ENCODE data around the gene NLRC5. TPM values are rescaled to one million over a fixed set of nuclear protein-coding genes. Genes with fewer than 3 reads are reported as not detected.

Gene NLRC5
- total and polyA plus RNA-seq, 2 donors, result 10.7 to 13.3 TPM

DNA sequence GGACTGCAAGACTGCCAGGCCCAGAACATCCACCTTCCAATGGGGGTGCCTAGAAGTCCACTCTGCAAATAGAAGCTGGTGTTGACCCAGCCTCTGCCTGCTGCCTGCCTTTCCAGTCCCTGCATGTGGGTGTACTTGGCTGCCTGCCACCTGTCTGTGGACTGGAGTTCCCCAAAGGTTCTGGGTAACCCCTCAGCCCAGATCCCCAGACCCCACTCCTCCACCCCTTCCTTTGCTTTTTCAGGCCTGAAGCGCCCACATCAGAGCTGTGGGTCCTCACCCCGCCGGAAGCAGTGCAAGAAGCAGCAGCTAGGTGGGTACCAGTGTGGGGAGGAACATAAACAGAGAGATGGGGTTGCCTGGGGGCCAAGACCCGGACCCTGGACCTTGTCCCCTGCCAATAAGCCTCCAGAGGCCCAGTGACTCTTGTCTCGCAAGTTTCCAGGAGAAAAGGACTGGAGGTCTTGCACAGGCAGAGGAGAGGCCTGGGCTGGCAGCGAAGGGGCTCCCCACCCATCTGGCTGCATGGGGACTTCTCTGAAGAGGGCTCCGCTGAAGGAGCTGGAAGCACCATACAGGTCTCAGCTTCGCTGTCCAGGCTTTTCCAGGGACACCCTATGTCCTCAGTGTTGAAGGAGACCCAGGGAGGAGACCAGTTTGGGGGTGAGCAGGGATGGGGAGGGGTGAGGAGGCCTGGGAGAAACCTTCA is 34.3 kb downstream of the NLRC5 start:
- Histone ChIP-seq H3K27ac (ENCODE audit: low read depth) (no peak overlapping the region), H3K4me3 (ENCODE audit: low read depth, low read length) (no peak overlapping the region), H3K4me1 (ENCODE audit: insufficient read depth) (no peaks in the 10 kb centered on the region), H3K36me3 (ENCODE audit: insufficient read depth) (peaks cover 2% of the 10 kb centered on the region)
- no peak for DNase-seq (ENCODE audit: extremely low spot score)
- WGBS, result 93% methylated on average over 8 of the region's 8 CpGs

DNA sequence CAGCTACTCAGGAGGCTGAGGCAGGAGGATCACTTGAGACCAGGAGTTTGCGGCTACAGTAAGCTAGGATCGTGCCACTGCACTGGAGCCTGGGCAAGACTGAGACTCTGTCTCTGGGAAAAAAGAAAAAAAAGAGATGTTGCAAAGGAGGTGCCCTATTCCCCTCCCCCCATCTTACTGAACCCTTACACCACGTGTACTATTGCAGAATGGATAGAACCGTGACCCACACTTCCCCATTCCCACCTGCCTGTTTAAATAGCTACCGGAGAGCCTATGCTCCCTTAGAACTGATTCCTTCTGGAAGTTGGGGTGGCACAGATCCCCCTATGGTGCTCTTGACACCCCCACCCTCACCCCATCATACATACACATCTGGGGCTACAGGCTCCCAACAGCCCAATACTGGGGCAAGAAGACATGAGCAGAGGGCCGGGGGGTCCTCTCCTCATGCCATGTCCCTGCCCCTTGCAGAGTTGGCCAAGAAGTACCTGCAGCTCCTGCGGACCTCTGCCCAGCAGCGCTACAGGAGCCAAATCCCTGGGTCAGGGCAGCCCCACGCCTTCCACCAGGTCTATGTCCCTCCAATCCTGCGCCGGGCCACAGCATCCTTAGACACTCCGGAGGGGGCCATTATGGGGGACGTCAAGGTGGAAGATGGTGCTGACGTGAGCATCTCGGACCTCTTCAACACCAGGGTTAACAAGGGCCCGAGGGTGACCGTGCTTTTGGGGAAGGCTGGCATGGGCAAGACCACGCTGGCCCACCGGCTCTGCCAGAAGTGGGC is 35.7 kb downstream of the NLRC5 start:
- Histone ChIP-seq H3K4me1 (ENCODE audit: insufficient read depth) (no peaks in the 10 kb centered on the region), H3K36me3 (ENCODE audit: insufficient read depth) (peaks cover 2% of the 10 kb centered on the region), H3K4me3 (ENCODE audit: low read depth, low read length) (no peak overlapping the region), H3K27ac (ENCODE audit: low read depth) (no peak overlapping the region)
- DNase-seq (ENCODE audit: extremely low spot score), result no peak
- WGBS, result 92% methylated on average over 19 of the region's 19 CpGs

DNA sequence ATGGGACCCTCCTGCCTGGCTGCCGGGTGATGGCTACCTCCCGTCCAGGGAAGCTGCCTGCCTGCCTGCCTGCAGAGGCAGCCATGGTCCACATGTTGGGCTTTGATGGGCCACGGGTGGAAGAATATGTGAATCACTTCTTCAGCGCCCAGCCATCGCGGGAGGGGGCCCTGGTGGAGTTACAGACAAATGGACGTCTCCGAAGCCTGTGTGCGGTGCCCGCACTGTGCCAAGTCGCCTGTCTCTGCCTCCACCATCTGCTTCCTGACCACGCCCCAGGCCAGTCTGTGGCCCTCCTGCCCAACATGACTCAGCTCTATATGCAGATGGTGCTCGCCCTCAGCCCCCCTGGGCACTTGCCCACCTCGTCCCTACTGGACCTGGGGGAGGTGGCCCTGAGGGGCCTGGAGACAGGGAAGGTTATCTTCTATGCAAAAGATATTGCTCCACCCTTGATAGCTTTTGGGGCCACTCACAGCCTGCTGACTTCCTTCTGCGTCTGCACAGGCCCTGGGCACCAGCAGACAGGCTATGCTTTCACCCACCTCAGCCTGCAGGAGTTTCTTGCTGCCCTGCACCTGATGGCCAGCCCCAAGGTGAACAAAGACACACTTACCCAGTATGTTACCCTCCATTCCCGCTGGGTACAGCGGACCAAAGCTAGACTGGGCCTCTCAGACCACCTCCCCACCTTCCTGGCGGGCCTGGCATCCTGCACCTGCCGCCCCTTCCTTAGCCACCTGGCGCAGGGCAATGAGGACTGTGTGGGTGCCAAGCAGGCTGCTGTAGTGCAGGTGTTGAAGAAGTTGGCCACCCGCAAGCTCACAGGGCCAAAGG is 36.8 kb downstream of the NLRC5 start:
- Histone ChIP-seq H3K4me1 (ENCODE audit: insufficient read depth) (no peaks in the 10 kb centered on the region), H3K36me3 (ENCODE audit: insufficient read depth) (no peaks in the 10 kb centered on the region), H3K27ac (ENCODE audit: low read depth) (no peak overlapping the region), H3K4me3 (ENCODE audit: low read depth, low read length) (no peak overlapping the region)
- DNase-seq (ENCODE audit: extremely low spot score), result no peak
- WGBS, result 92% methylated on average over 21 of the region's 21 CpGs

DNA sequence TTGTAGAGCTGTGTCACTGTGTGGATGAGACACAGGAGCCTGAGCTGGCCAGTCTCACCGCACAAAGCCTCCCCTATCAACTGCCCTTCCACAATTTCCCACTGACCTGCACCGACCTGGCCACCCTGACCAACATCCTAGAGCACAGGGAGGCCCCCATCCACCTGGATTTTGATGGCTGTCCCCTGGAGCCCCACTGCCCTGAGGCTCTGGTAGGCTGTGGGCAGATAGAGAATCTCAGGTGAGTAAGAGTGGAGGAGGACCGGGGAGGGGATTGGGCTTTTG is 37.4 kb downstream of the NLRC5 start:
- 86% methylated on average over 3 of the region's 3 CpGs for WGBS
- H3K4me3 ChIP-seq (ENCODE audit: low read depth, low read length), result no peak overlapping the region
- no peak overlapping the region for H3K27ac ChIP-seq (ENCODE audit: low read depth)
- no peak for DNase-seq (ENCODE audit: extremely low spot score)
- no peaks in the 10 kb centered on the region for H3K36me3 ChIP-seq (ENCODE audit: insufficient read depth)
- H3K4me1 ChIP-seq (ENCODE audit: insufficient read depth), result no peaks in the 10 kb centered on the region

DNA sequence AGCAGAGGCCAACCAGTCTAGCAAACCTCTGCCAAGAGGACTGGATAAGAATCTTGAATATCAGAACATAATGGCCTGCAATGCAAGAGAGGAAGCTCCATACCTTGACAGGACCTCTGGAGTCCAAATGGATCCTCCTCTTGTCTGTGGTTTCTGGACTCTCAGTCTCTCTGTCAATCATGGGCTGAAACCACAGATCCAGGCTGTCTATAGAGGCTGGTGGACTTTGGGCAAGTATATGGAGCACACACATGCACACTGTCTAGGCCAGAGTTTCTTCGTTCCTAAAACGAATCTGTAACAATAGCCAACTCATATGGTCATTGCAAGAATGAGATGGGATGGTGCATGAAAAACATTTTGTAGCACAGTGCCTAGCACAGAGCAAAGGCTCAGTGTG is 37.7 kb downstream of the NLRC5 start:
- no peaks in the 10 kb centered on the region for H3K36me3 ChIP-seq (ENCODE audit: insufficient read depth)
- DNase-seq (ENCODE audit: extremely low spot score), result no peak
- no peaks in the 10 kb centered on the region for H3K4me1 ChIP-seq (ENCODE audit: insufficient read depth)
- no peak overlapping the region for H3K4me3 ChIP-seq (ENCODE audit: low read depth, low read length)
- 96% methylated on average over 2 of the region's 2 CpGs for WGBS
- no peak overlapping the region for H3K27ac ChIP-seq (ENCODE audit: low read depth)

DNA sequence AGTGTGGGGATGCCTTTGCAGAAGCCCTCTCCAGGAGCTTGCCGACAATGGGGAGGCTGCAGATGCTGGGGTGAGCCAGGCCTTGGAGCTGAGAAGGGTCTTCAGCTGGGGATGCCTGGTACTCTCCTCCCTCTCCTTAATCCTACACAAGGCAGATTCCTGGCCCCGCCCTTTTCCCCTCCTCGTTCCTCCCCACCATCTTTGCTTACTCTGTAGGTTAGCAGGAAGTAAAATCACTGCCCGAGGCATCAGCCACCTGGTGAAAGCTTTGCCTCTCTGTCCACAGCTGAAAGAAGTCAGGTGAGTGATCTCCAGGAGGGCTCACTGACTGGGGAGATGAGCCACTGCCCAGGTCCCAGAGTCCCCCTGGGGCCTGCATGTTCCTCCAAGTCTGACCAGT is 38.7 kb downstream of the NLRC5 start:
- H3K4me3 ChIP-seq (ENCODE audit: low read depth, low read length), result no peak overlapping the region
- H3K4me1 ChIP-seq (ENCODE audit: insufficient read depth), result no peaks in the 10 kb centered on the region
- no peaks in the 10 kb centered on the region for H3K36me3 ChIP-seq (ENCODE audit: insufficient read depth)
- WGBS, result 62% methylated on average over 4 of the region's 4 CpGs
- no peak for DNase-seq (ENCODE audit: extremely low spot score)
- H3K27ac ChIP-seq (ENCODE audit: low read depth), result no peak overlapping the region

DNA sequence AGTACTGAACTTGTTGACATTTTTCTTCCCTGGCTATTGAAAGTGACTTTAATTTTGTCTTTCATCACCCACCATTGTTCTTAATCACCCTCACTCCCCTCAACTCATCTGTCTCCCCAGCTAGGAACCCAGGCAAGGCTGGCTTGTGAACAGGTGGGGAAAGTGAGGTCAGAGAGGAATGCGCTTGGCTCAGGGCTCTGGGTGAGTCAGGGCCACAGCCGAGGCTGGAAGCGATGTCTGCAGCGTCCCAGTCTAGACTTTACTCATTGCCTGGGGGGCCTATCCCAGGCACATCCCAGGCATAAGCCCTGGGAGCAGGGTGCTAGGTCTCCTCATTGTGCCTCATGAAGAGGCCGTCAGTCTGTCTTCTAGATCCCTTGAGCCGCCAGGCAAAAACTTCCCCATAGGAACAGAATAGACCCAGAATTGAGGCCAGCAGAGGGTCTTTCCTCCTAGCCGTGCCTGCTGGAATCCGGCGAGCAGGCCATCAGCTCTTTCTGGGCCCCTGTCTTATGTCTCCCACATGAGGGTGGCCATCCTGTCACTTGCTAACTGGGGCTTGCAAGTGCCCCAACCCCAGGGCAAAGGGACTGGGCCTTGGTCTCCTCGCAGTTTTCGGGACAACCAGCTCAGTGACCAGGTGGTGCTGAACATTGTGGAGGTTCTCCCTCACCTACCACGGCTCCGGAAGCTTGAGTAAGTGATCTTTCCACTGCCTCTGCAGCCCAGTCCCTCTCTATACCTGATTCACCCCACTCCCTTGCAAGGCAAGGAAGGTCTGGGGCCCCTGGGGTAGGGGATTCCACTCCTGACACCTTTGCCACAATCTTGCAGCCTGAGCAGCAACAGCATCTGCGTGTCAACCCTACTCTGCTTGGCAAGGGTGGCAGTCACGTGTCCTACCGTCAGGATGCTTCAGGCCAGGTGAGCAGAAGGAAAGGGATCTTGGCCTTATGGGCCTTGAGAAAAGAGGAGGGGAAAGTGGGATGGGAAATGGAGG is 40.1 kb downstream of the NLRC5 start:
- H3K27ac ChIP-seq (ENCODE audit: low read depth), result no peak overlapping the region
- no peaks in the 10 kb centered on the region for H3K36me3 ChIP-seq (ENCODE audit: insufficient read depth)
- no peaks in the 10 kb centered on the region for H3K4me1 ChIP-seq (ENCODE audit: insufficient read depth)
- 89% methylated on average over 16 of the region's 16 CpGs for WGBS
- DNase-seq (ENCODE audit: extremely low spot score), result no peak
- H3K4me3 ChIP-seq (ENCODE audit: low read depth, low read length), result no peak overlapping the region

DNA sequence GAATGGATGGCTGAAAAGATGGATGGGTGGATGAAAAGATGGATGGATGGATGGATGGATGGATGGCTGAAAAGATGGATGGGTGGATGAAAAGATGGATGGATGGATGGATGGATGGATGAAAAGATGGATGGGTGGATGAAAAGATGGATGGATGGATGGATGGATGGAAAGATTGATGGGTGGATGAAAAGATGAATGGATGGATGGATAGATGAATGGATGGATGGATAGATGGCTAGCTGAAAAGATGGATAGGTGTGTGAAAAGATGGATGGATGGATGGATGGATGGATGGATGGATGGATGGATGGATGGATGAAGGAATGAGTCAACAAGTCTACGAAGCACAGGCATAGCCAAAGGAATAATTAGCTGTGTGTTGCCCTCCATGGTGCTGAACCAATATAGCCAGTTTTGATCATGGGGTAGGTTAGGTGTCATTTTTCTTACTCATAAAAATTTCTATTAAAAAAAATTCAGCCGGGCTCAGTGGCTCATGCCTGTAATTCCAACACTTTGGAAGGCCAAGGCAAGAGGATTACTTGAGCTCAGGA is 41.1 kb downstream of the NLRC5 start:
- WGBS, result 93% methylated on average over 2 of the region's 2 CpGs
- H3K4me1 ChIP-seq (ENCODE audit: insufficient read depth), result no peaks in the 10 kb centered on the region
- no peak for DNase-seq (ENCODE audit: extremely low spot score)
- H3K36me3 ChIP-seq (ENCODE audit: insufficient read depth), result no peaks in the 10 kb centered on the region
- H3K4me3 ChIP-seq (ENCODE audit: low read depth, low read length), result no peak overlapping the region
- H3K27ac ChIP-seq (ENCODE audit: low read depth), result no peak overlapping the region

DNA sequence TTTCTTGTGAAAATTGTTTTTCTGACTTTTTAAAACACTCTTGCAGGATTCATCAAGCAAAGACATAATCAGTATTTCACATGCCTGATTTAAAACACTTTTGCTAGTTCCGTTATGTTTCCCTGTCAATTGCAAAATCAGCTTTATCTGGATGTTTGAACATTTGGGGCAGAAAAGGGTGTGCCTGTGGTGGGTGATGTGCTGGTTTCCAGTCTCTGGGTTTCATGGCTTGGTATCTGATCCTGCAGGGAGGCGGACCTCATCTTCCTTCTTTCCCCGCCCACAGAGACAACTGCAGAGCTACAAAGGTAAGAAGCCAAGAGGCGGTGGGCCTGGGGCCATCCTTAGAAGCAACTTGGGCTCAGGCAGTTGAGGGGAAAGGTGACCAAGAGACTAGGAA is 41.8 kb downstream of the NLRC5 start:
- 92% methylated on average over 4 of the region's 4 CpGs for WGBS
- H3K36me3 ChIP-seq (ENCODE audit: insufficient read depth), result no peaks in the 10 kb centered on the region

DNA sequence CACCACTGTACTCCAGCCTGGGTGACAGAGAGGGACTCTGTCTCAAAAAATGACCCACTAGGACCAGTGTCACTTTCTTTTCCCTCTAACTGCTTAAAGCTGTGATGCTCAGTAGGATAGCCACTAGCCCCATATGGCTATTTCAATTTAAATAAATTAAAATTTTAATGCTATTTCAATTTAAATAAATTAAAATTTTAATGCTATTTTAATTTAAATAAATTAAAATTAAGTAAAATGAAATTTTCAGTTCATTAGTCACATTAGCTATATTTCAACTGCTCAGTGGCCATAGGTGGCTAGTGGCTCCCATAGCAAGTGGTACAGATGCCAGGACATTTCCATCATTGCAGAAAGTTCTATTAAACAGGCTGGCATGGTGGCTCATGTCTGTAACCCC is 43.0 kb downstream of the NLRC5 start:
- no peak overlapping the region for H3K4me3 ChIP-seq (ENCODE audit: low read depth, low read length)
- H3K4me1 ChIP-seq (ENCODE audit: insufficient read depth), result no peaks in the 10 kb centered on the region
- H3K36me3 ChIP-seq (ENCODE audit: insufficient read depth), result no peaks in the 10 kb centered on the region
- no peak for DNase-seq (ENCODE audit: extremely low spot score)
- no peak overlapping the region for H3K27ac ChIP-seq (ENCODE audit: low read depth)

More for the DNA sequence above, 41.8 kb downstream of the NLRC5 start:
- DNase-seq (ENCODE audit: extremely low spot score), result no peak
- Histone ChIP-seq H3K4me3 (ENCODE audit: low read depth, low read length) (no peak overlapping the region), H3K4me1 (ENCODE audit: insufficient read depth) (no peaks in the 10 kb centered on the region), H3K27ac (ENCODE audit: low read depth) (no peak overlapping the region)

DNA sequence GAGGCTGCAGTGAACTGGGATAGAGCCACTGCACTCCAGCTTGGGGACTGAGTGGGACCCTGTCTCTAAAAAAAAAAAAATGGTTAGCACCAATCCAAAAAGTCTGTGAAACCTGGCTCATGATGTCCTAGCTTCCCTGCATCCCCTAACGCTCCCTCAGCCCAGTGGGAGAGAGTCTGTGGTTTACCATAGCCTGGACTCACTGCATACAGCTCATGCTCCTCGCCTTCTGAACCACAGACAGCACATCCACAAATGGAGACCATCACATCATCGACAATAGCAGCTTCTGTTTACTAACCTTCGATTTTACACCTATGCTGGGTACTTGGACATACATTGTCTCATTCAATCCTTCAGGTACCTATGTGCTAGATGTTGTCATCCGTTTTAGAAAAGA is 43.6 kb downstream of the NLRC5 start:
- Histone ChIP-seq H3K27ac (ENCODE audit: low read depth) (no peak overlapping the region), H3K36me3 (ENCODE audit: insufficient read depth) (no peaks in the 10 kb centered on the region), H3K4me3 (ENCODE audit: low read depth, low read length) (no peak overlapping the region), H3K4me1 (ENCODE audit: insufficient read depth) (no peaks in the 10 kb centered on the region)
- no peak for DNase-seq (ENCODE audit: extremely low spot score)
- 95% methylated on average over 5 of the region's 5 CpGs for WGBS

DNA sequence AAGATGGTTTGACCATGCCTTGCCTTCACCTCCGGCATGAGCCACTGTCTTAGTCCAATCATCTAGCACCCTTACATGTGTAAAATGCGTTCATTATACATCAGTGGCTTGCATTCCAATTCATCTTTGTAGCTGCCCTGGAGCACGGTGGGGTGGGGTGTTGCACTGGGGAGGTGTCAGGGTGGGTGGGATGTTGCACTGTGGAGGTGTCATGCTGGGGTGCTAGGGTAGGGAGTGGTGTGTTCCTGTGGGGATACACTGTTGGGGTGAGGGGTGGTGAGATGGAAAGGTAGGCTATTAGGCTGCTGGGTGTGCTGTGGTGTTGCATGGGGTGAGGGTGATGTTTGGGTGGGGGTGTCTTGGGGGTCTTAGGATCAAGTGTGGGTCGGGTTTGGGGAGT is 47.0 kb downstream of the NLRC5 start:
- Histone ChIP-seq H3K4me1 (ENCODE audit: insufficient read depth) (no peaks in the 10 kb centered on the region), H3K36me3 (ENCODE audit: insufficient read depth) (no peaks in the 10 kb centered on the region), H3K4me3 (ENCODE audit: low read depth, low read length) (no peak overlapping the region), H3K27ac (ENCODE audit: low read depth) (no peak overlapping the region)
- no peak for DNase-seq (ENCODE audit: extremely low spot score)
- 84% methylated on average over 4 of the region's 4 CpGs for WGBS

DNA sequence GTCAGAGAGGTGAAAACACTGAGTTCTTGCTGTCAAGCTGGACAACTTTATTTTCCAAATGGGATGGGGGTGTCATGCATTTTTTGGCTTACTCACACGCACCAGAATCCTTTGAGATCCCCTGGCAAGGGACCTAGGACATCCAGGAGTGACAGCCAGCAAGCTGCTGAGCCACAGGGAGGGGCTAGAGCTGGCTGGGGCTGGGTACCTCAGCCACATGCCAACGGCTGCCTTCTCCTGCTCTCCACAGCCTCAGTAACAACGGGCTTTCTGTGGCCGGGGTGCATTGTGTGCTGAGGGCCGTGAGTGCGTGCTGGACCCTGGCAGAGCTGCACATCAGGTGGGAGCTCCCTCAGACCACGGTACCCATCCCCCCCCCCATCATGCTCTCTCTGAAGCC is 47.6 kb downstream of the NLRC5 start:
- 69% methylated on average over 7 of the region's 7 CpGs for WGBS
- Histone ChIP-seq H3K4me3 (ENCODE audit: low read depth, low read length) (no peak overlapping the region), H3K36me3 (ENCODE audit: insufficient read depth) (no peaks in the 10 kb centered on the region), H3K27ac (ENCODE audit: low read depth) (no peak overlapping the region), H3K4me1 (ENCODE audit: insufficient read depth) (no peaks in the 10 kb centered on the region)
- no peak for DNase-seq (ENCODE audit: extremely low spot score)
